Measurements from ENCODE around the gene SSU72.

- TF ChIP-seq CTCF (IDR thresholded peaks at IDR 0.05) (no peak), EP300 (IDR thresholded peaks at IDR 0.05) (no peak)
These were observed 6.8 kb downstream of the SSU72 start for GRCh38 chr1:1567891-1568291.

All from esophagus muscularis mucosa (tissue), 3 donors.